Measurements from ENCODE around the gene AUTS2. TPM values are rescaled to one million over a fixed set of nuclear protein-coding genes. Genes with fewer than 3 reads are reported as not detected.

AUTS2 gene
- polyA plus RNA-seq, 1 donor from 2014 or later = 97.3 TPM

- H3F3A ChIP-seq (ENCODE audit: insufficient read depth, low read length, poor library complexity, severe bottlenecking) = no peaks in the 10 kb centered on the region
- H3K9ac ChIP-seq (ENCODE audit: low read length) = no peak overlapping the region
- H2AFZ ChIP-seq (ENCODE audit: low read depth, low read length) = no peak overlapping the region
- TF ChIP-seq SMC3 (conservative IDR thresholded peaks at IDR 0.05; ENCODE audit: poor library complexity) (no peak), EZH2 (IDR thresholded peaks at IDR 0.05; ENCODE audit: borderline replicate concordance, insufficient read depth, low read length, poor library complexity, severe bottlenecking) (no peak), REST (IDR thresholded peaks at IDR 0.05; ENCODE audit: borderline replicate concordance) (no peak), EP300 (conservative IDR thresholded peaks at IDR 0.05; ENCODE audit: poor library complexity, severe bottlenecking) (no peak), TAF1 (IDR thresholded peaks at IDR 0.05; ENCODE audit: low read depth) (no peak), RAD21 (conservative IDR thresholded peaks at IDR 0.05) (no peak), CTCF (IDR thresholded peaks at IDR 0.05; ENCODE audit: poor library complexity, severe bottlenecking) (no peak), MXI1 (conservative IDR thresholded peaks at IDR 0.05; ENCODE audit: poor library complexity, severe bottlenecking) (no peak), POLR2AphosphoS5 (IDR thresholded peaks at IDR 0.05) (no peak)
- H3K4me3 ChIP-seq (ENCODE audit: low read length) = no peak overlapping the region
- peaks cover 89% of the 10 kb centered on the region for H3K79me2 ChIP-seq (replicated peaks; ENCODE audit: insufficient read depth, low read length)
- no peaks in the 10 kb centered on the region for H3K9me3 ChIP-seq (ENCODE audit: low read length)
- no peak overlapping the region for H3K4me2 ChIP-seq (ENCODE audit: low read length)
- H4K20me1 ChIP-seq (ENCODE audit: insufficient read depth) = peaks cover 4% of the 10 kb centered on the region
- no peak overlapping the region for H3K27ac ChIP-seq (ENCODE audit: low read length)
- no peaks in the 10 kb centered on the region for H3K36me3 ChIP-seq (ENCODE audit: insufficient read depth, low read length)
- H3K9me2 ChIP-seq (ENCODE audit: insufficient read depth, low read length) = no peaks in the 10 kb centered on the region
- H3K27me3 ChIP-seq (ENCODE audit: insufficient read depth, low read depth, low read length) = no peaks in the 10 kb centered on the region
Observed at GRCh38 chr7:69673074-69673473, 74.8 kb downstream of the AUTS2 start.

DNA sequence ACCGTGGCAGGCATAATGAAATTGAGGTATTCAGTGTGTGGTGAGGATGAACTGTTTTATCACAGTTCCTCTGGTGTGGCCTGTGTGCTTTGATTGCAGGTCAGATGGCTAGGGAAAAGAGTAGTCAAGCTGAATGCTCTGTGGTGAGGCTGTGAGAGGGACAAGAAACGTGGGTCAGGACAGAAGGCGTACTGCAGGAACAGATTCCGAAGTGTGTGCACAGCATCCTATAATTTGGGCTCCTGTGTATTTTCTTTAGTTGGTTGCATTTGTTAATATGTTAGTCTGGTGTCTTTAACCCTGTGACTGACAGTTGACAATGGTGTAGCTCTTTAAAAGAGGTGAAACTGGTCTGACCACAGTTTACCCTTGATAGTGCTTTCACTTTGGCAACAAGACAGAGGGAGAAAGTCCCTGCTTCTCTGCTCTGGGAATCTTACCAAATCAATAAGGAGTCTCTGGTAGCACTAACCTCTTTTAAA is 76.5 kb downstream of the AUTS2 start:
- peaks cover 82% of the 10 kb centered on the region for H3K79me2 ChIP-seq (replicated peaks; ENCODE audit: insufficient read depth, low read length)
- H3K36me3 ChIP-seq (ENCODE audit: insufficient read depth, low read length) = no peaks in the 10 kb centered on the region
- H3K4me3 ChIP-seq (ENCODE audit: low read length) = no peak overlapping the region
- no peak overlapping the region for H2AFZ ChIP-seq (ENCODE audit: low read depth, low read length)
- no peak overlapping the region for H3K27ac ChIP-seq (ENCODE audit: low read length)
- no peaks in the 10 kb centered on the region for H3K27me3 ChIP-seq (ENCODE audit: insufficient read depth, low read depth, low read length)
- no peaks in the 10 kb centered on the region for H3K9me2 ChIP-seq (ENCODE audit: insufficient read depth, low read length)
- H3K4me2 ChIP-seq (ENCODE audit: low read length) = no peak overlapping the region
- TF ChIP-seq POLR2AphosphoS5 (IDR thresholded peaks at IDR 0.05) = no peak
- TF ChIP-seq SMC3 (conservative IDR thresholded peaks at IDR 0.05; ENCODE audit: poor library complexity) = no peak
- TF ChIP-seq EZH2 (IDR thresholded peaks at IDR 0.05; ENCODE audit: borderline replicate concordance, insufficient read depth, low read length, poor library complexity, severe bottlenecking) = no peak
- TF ChIP-seq TAF1 (IDR thresholded peaks at IDR 0.05; ENCODE audit: low read depth) = no peak
- no peak for TF ChIP-seq EP300 (conservative IDR thresholded peaks at IDR 0.05; ENCODE audit: poor library complexity, severe bottlenecking)
- TF ChIP-seq RAD21 (conservative IDR thresholded peaks at IDR 0.05) = no peak
- no peak for TF ChIP-seq CTCF (IDR thresholded peaks at IDR 0.05; ENCODE audit: poor library complexity, severe bottlenecking)
- no peak for TF ChIP-seq REST (IDR thresholded peaks at IDR 0.05; ENCODE audit: borderline replicate concordance)
- no peak for TF ChIP-seq MXI1 (conservative IDR thresholded peaks at IDR 0.05; ENCODE audit: poor library complexity, severe bottlenecking)
- H3K9ac ChIP-seq (ENCODE audit: low read length) = no peak overlapping the region
- H4K20me1 ChIP-seq (ENCODE audit: insufficient read depth) = peaks cover 7% of the 10 kb centered on the region
- H3F3A ChIP-seq (ENCODE audit: insufficient read depth, low read length, poor library complexity, severe bottlenecking) = no peaks in the 10 kb centered on the region
- no peaks in the 10 kb centered on the region for H3K9me3 ChIP-seq (ENCODE audit: low read length)
